NCI-H187 (cell line): ENCODE measurements around the gene RFPL2.
"Not testable (repeated sequence)": the region's sequence is repeated elsewhere in the genome, so short reads cannot be mapped to it uniquely, and the experiment has no call there.

Experiments used
- DNase-seq, 2 experiments: peaks; one replicate each; lab custom pipeline; 2025; lab: John Stamatoyannopoulos, UW

Gene RFPL2

DNA sequence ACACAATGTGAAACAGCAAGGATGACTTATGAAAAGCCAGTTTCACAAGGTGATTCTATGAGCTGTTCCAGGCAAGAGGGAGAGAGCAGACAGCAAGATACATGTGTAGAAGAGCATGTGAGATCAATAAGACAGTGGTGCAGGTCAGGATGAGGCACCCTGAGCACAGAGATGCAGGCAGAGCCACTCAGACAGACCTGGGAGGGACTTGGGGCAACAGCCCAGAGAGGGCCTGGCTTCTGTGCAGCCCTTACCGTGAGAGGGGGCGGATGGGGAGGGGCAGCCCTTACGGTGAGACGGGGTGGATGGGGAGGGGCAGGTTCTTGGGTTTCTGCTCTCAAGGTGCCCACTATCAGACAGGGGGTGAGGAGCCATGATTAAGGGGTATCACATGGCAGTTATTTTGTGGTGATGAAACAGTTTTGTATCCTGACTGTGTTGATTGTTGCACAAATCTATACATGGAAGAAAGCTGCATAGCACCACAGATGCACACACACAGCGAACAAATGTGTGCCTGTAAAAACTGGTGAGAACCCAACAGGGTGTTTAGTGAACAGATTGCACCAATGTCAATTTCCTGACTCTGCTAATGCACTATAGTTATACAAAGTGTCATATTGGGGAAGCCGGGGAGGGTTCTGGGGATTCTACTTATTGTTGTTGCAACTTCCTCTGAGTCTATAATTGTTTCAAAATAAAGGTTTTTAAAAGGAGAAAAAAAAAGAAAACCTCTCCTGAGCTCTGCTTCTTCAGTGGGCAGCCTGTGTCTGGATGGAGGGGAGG, 40.6 kb downstream of the RFPL2 start:
- no peak for DNase-seq

DNA sequence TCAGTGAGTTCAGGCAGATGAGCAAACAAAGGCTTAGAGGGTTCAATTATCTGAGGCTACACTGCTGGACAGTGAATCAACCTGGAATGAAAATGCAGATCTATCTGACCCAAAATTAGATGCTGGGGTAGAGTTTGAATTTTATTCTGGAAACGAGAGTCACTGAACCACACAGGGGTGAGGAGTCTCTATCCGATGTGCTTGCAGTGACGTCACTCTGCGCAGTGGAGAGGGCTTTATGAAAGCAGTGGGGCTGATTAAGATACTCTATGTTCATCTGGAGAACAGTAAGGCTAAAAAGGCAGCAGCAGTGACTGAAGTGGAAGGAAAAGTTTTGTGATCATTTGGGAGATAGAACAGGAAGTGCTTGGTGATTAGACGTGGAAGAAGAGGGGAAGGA, 44.5 kb downstream of the RFPL2 start:
- DNase-seq, result not testable (repeated sequence)

DNA sequence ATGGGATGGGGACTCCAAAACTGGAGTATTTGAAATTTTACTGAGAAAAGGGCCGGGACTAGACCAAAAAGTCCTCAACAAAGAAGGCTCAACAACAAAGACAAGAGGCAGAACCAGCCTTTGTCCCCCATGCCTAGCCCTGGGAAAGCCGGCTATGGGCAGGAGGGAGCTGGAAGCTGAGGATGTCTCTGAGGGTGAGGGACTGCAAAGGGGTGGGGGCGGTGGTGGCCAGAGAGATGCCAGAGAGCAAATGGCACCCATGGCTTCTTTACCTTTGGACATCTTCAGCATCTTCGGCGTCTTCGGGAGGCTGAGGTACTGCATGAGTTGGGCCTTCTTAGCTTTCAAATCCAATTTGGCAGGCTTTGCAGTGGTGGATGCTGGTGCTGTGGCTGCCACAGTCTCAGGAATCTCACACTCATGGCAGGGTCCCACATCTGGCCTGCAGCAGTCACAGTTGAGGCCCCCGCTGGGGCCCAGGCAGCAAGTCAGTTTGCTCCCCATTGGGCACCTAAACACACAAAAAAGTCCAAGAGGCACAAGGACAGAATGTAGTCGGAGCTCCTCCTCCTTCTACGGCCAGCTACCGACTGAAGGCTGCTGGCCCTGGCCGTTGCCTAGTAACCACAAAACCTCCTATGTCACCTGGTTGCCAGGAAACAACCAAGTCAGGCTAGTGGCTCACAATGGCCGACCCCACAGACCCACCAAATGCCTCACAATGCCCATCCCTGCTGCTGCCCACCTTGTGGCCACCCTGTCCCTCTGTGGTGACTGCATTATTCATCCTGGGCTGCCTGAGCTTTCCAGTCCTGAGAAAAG, 46.0 kb downstream of the RFPL2 start, which contains the start of gene C22orf42:
Gene C22orf42 (minus strand): TSS at position 592 of the 822 bp plus-strand sequence. CDS start 88 bp downstream, at position 504.
- no peak for DNase-seq

DNA sequence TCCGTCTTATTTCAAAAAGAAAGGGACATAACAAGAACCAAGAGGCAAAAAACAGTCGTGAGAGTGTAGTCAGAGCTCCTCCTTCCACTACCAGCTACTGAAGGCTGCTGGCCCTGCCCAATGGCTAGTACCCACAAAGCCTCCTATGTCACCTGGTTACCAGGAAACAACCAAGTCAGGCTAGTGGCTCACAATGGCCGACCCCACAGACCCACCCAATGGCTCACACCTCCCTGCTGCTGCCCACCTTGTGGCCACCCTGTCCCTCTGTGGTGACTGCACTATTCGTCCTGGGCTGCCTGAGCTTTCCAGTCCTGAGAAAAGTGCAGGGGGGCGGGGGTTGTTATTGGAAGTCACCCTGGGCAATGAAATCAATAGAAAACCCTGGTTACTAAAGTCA, 47.2 kb downstream of the RFPL2 start:
- DNase-seq, result not testable (repeated sequence)

DNA sequence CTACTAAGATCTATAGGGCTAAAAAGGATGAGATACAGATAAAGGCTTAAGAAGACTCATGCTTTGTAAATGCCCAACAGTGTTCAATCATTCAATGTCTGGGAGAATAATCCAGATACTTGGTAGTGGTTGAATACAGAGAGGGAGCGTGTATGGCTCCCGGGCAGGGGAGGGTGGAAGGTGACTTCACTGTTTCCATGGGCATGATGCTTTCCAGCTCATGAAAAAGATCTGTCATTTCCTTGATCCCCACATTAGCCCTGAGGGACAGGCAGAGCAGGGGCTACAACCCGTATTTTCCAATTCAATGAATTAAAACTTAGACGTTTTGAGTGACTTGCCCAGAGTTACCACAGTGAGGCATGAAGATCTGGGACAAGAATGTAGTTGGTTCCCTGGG, 50.1 kb downstream of the RFPL2 start:
- DNase-seq, result not testable (repeated sequence)

DNA sequence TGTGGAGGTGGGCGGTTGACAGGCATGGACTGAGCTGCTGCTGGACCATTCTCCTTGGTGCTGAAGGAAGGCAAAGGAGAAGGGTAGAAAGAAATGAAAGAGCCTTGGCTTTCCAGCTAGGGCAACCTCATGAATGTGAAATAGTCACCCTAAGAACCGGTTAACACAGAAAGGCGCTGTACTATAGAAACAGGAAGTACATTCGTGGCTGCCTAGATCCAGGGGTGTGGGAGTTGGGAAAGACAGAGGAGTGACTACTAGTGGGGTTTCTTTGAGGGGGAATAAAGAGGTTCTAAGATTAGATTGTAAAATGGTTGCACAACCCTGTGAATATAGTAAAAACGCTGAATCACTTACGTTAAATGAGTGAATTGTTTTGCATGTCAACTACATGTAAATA, 53.2 kb downstream of the RFPL2 start:
- DNase-seq, result not testable (repeated sequence)

DNA sequence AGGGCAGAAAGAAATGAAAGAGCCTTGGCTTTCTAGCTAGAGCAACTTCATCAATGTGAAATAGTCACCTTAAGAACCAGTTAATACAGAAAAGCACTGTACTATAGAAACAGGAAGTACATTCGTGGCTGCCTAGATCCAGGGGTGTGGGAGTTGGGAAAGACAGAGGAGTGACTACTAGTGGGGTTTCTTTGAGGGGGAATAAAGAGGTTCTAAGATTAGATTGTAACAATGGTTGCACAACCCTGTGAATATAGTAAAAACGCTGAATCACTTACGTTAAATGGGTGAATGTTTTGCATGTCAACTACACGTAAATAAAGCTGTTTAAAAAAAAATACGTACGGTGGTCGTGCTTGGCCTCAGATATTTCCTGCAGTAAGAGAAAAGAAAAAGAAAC, 54.2 kb downstream of the RFPL2 start:
- not testable (repeated sequence) for DNase-seq

DNA sequence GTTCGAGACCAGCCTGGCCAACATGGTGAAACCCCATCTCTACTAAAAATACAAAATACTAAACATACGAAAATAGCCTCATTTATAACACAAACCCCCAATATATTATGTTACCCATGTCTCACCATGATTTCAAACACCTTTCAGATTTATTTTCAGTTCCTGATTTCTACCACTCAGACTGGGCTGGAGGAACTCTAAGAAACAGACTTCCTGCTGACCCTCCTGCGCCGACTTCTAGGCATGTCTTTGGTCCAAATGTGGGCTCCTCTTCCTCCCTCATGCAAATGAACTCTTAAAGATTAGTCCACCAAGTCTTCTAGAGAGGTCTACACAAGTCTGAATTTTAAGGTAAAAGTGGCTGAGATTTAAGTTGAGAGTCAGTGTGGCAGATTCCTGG, 56.5 kb downstream of the RFPL2 start:
- not testable (repeated sequence) for DNase-seq

DNA sequence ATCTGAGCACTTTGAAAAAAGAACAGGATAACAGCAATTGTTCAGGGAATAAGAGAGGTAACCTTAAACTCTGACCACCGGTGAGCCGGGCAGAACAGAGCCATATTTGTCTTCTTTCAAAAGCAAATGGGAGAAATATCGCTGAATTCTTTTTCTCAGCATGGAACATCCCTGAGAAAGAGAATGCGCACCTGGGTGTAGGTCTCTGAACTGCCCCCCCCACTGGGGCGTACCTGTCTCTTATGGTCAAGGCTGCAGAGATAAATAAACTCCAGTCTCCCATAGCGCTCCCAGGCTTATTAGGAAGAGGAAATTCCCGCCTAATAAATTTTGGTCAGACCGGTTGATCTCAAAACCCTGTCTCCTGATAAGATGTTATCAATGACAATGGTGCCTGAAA, 57.7 kb downstream of the RFPL2 start:
- DNase-seq, result not testable (repeated sequence)

DNA sequence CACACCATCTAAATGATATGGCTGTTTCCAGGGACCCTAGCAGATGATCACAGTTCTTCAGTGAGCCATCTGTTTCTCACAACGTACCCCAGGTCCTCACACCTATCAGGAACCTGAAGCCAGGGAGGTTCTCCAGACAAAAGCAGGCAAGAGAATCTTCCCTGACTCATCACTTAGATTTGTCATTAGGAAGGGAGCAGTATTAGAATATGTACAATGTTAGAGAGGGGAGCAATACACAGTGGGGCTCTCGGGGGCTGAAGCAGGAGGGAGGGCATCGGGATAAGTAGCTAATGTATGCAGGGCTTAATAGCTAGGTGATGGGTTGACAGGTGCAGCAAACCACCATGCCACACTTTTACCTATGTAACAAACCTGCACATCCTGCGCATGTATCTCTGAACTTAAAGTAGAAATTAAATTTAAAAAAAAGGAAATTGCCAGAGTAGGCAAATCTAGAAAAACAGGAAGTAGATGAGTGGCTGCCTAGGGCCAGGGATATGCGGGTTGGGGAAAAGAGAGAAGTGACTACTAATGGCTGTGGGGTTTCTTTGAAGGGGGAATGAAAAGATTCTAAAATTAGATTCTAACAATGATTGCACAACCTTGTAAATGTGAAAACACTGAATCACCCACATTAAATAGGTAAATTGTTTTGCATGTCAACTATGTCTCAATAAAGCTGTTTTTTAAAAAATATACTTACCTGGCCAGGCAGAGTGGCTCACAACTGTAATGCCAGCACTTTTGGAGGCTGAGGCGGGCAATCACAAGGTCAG, 60.2 kb downstream of the RFPL2 start:
- no peak for DNase-seq

DNA sequence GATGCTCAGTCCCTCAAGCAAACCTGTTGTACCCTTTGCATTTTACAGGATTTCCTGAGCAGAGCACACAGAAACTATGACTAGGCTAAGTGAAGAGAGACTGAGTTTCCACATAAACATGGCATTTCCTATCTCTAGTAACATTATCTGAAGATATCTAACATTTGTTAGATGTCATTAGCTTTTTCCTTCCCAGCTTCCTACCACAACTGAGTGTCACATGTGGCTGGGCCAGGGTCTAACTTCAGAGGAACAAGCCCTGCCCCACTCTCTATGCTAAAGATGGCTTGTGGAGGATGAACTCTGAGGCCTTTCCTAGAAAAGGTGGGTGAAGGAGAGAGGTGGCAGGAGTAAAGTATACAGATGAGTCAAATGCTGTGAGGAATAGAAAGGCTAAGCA, 62.3 kb downstream of the RFPL2 start:
- no peak for DNase-seq

DNA sequence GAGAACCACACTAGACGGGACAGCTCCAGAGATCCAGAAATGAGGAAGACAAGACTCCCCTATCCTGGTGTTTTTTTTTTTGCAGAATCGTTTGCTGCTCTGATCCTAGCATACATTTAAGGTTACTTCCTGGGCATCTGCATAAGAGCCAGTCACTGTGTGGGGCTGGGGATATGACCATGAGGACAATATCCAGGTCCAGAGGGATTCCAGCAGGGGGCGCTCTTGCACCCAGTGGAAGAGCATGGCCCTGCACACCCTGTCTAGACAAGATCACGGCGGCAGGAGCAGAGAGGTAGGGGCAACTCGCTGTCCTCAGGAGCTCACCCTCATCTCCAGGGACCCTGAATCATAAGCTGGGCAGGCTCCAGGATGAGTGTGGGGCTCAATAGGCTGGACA, 64.2 kb downstream of the RFPL2 start:
- not testable (repeated sequence) for DNase-seq
